HepG2 (cell line): ENCODE measurements around the gene ZNF273. TPM values are rescaled to one million over a fixed set of nuclear protein-coding genes. Genes with fewer than 3 reads are reported as not detected.

Experiments used
- ZFP91 ChIP-seq: sonication (generic); formaldehyde crosslinking; IDR thresholded peaks from 2 replicates; pipeline ENCODE4 v1.9.0; 2022; ENCODE audit warnings: missing genetic modification reagents, mild to moderate bottlenecking, borderline replicate concordance
- ZFY ChIP-seq: sonication (generic); formaldehyde crosslinking; IDR thresholded peaks from 2 replicates; pipeline ENCODE4 v1.4.0; 2020; ENCODE audit warnings: missing genetic modification reagents
- ZNF337 ChIP-seq: sonication (generic); formaldehyde crosslinking; IDR thresholded peaks from 2 replicates; pipeline ENCODE4 v1.5.1; 2020; ENCODE audit warnings: missing genetic modification reagents, low read depth, mild to moderate bottlenecking, borderline replicate concordance
- ZNF777 ChIP-seq: sonication (generic); formaldehyde crosslinking; IDR thresholded peaks from 2 replicates; pipeline ENCODE4 v1.4.0; 2020; ENCODE audit warnings: missing genetic modification reagents
- polyA plus RNA-seq, 8 experiments: library from polyadenylated mRNA; depleted of rRNA in 3 of 8; stranded (reverse) in 7 of 8; unstranded in 1 of 8; fragments of >200 nt; fragmentation: Illumina TruSeq in 4 of 8; extraction: Trizol in 4 of 8; gene quantifications; 2 replicates each; pipeline versions ENCODE4 v1.2.1 to v1.2.3, GENCODE V29; 2011 to 2016; ENCODE audit warnings: low read depth in 4 of 8, missing spikeins in 1 of 8, mixed read lengths in 1 of 8; ENCODE audit not compliant: insufficient read depth in 1 of 8
- total RNA-seq, 5 experiments: library from RNA; depleted of rRNA; stranded (reverse); fragments of >200 nt; fragmentation: Illumina TruSeq; extraction: Trizol; gene quantifications; 2 replicates each; pipeline ENCODE4 v1.2.3, GENCODE V29; 2016; ENCODE audit warnings: low read depth in 1 of 5
- TF ChIP-seq, protein P1 (sequence below): sonication (generic); formaldehyde crosslinking; IDR thresholded peaks from 2 replicates; pipeline ENCODE4 v1.5.0; 2020; ENCODE audit warnings: mild to moderate bottlenecking, missing genetic modification reagents
- TF ChIP-seq, protein P2 (sequence below): sonication (generic); formaldehyde crosslinking; IDR thresholded peaks from 2 replicates; pipeline ENCODE4 v1.8.1; 2023; ENCODE audit warnings: mild to moderate bottlenecking, missing genetic modification reagents
- TF ChIP-seq, protein P3 (sequence below): sonication (generic); formaldehyde crosslinking; IDR thresholded peaks from 2 replicates; pipeline ENCODE4 v1.4.0; 2020; ENCODE audit warnings: mild to moderate bottlenecking, low read depth, missing genetic modification reagents

Gene ZNF273
- total and polyA plus RNA-seq, 2 of the 13 experiments (the other 11 are each of a cell fraction or from before 2014, with no cell fraction given) = 1.7 to 5.8 TPM

- TF ChIP-seq ZNF337 = 0 out of 2 replicates have a peak, but pooled peaks have one; percentile 51
- TF ChIP-seq, protein P1, sequence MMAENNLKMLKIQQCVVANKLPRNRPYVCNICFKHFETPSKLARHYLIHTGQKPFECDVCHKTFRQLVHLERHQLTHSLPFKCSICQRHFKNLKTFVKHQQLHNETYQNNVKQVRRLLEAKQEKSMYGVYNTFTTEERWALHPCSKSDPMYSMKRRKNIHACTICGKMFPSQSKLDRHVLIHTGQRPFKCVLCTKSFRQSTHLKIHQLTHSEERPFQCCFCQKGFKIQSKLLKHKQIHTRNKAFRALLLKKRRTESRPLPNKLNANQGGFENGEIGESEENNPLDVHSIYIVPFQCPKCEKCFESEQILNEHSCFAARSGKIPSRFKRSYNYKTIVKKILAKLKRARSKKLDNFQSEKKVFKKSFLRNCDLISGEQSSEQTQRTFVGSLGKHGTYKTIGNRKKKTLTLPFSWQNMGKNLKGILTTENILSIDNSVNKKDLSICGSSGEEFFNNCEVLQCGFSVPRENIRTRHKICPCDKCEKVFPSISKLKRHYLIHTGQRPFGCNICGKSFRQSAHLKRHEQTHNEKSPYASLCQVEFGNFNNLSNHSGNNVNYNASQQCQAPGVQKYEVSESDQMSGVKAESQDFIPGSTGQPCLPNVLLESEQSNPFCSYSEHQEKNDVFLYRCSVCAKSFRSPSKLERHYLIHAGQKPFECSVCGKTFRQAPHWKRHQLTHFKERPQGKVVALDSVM (CRISPR knock-in tag) = no peak
- TF ChIP-seq ZNF777 (CRISPR knock-in tag) = peak; percentile 70; the same call in 1 of the 2 replicates
- TF ChIP-seq ZFP91 (CRISPR knock-in tag) = peak; percentile 5; the same call in 1 of the 2 replicates
- TF ChIP-seq, protein P2, sequence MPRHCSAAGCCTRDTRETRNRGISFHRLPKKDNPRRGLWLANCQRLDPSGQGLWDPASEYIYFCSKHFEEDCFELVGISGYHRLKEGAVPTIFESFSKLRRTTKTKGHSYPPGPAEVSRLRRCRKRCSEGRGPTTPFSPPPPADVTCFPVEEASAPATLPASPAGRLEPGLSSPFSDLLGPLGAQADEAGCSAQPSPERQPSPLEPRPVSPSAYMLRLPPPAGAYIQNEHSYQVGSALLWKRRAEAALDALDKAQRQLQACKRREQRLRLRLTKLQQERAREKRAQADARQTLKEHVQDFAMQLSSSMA = 0 out of 2 replicates have a peak, but pooled peaks have one; percentile 4
- TF ChIP-seq, protein P3, sequence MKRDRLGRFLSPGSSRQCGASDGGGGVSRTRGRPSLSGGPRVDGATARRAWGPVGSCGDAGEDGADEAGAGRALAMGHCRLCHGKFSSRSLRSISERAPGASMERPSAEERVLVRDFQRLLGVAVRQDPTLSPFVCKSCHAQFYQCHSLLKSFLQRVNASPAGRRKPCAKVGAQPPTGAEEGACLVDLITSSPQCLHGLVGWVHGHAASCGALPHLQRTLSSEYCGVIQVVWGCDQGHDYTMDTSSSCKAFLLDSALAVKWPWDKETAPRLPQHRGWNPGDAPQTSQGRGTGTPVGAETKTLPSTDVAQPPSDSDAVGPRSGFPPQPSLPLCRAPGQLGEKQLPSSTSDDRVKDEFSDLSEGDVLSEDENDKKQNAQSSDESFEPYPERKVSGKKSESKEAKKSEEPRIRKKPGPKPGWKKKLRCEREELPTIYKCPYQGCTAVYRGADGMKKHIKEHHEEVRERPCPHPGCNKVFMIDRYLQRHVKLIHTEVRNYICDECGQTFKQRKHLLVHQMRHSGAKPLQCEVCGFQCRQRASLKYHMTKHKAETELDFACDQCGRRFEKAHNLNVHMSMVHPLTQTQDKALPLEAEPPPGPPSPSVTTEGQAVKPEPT (CRISPR knock-in tag) = 0 out of 2 replicates have a peak, but pooled peaks have one; percentile 58
- TF ChIP-seq ZFY (CRISPR knock-in tag) = peak; percentile 32
These were observed 14.5 kb upstream of the ZNF273 start (continued) for GRCh38 chr7:64888561-64888900.
